ENCODE measurements around the gene EML1.

DNA sequence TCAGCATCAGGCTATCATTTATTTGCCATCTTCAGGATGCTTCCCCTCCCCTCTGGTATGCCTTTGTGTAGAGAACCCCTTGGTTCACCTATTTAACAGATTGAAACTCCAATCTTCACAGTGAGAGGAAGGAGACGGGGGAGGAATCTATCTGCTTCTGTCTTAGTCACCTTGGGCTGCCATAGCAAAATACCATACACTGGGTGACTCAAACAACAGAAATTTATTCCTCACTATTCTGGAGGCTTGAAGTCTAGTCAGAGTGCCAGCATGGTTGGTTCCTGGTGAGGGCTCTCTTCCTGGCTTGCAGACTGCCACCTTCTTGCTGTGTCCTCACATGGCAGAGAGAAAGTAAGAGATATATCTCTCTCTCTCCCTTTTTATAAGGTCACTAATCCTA, 13.5 kb upstream of the EML1 start:
- TF ChIP-seq, protein P1, sequence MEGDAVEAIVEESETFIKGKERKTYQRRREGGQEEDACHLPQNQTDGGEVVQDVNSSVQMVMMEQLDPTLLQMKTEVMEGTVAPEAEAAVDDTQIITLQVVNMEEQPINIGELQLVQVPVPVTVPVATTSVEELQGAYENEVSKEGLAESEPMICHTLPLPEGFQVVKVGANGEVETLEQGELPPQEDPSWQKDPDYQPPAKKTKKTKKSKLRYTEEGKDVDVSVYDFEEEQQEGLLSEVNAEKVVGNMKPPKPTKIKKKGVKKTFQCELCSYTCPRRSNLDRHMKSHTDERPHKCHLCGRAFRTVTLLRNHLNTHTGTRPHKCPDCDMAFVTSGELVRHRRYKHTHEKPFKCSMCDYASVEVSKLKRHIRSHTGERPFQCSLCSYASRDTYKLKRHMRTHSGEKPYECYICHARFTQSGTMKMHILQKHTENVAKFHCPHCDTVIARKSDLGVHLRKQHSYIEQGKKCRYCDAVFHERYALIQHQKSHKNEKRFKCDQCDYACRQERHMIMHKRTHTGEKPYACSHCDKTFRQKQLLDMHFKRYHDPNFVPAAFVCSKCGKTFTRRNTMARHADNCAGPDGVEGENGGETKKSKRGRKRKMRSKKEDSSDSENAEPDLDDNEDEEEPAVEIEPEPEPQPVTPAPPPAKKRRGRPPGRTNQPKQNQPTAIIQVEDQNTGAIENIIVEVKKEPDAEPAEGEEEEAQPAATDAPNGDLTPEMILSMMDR (IDR thresholded peaks at IDR 0.05; ENCODE audit: poor library complexity, severe bottlenecking) = no peak
- TF ChIP-seq POLR2AphosphoS5 (IDR thresholded peaks at IDR 0.05) = no peak

All from neural cell (in vitro differentiated cells).